B cell (primary cell): ENCODE measurements around the gene ENC1. TPM values are rescaled to one million over a fixed set of nuclear protein-coding genes. Genes with fewer than 3 reads are reported as not detected.
"Not testable (repeated sequence)": the region's sequence is repeated elsewhere in the genome, so short reads cannot be mapped to it uniquely, and the experiment has no call there.

Experiments used
- ATAC-seq: fragments of 200-7000 bp; cut with Tn5 transposase; one replicate; pipeline ENCODE4 v1.10.0; 2021; ENCODE audit warnings: low read depth, mild to moderate bottlenecking, moderate number of reproducible peaks, moderate library complexity
- CTCF ChIA-PET: fragments of 350-600 bp; sonication (Branson Sonifier 250); formaldehyde crosslinking; loops from one replicate; lab custom pipeline; 2021; ENCODE audit warnings: antibody characterized with exemption, inconsistent platforms; lab: Charles Lee
- POLR2A ChIA-PET: fragments of 350-600 bp; sonication (Branson Sonifier 250); formaldehyde crosslinking; loops from one replicate; lab custom pipeline; 2021; ENCODE audit warnings: antibody characterized with exemption; lab: Charles Lee
- DNase-seq: peaks from one replicate; pipeline ENCODE4 v3.0.0; 2013
- H2AFZ ChIP-seq: 2 replicates; pipeline ENCODE4 v1.6.1; 2012; ENCODE audit warnings: mild to moderate bottlenecking, low read depth, low read length; ENCODE audit not compliant: insufficient read depth, poor library complexity, severe bottlenecking
- H3K27ac ChIP-seq, 2 donors: 1 replicate in 1 of 2; 2 replicates in 1 of 2; pipeline ENCODE4 v1.5.1; 2012 to 2013; ENCODE audit warnings: low read length in 2 of 2, mild to moderate bottlenecking in 2 of 2, moderate library complexity in 1 of 2
- H3K27me3 ChIP-seq, 4 experiments: fragments of 200-600 bp in 1 of 4; sonication (generic) in 1 of 4; replicated peaks in 1 of 4; 1 replicate in 2 of 4; 2 replicates in 2 of 4; pipeline versions ENCODE4 v1.6.1 to v1.7.0; 2013 to 2016; ENCODE audit warnings: low read length in 3 of 4, mild to moderate bottlenecking in 2 of 4, mixed read lengths in 1 of 4, moderate library complexity in 1 of 4; ENCODE audit not compliant: insufficient read depth in 4 of 4, control insufficient read depth in 3 of 4; ENCODE audit errors: control extremely low read depth in 1 of 4
- H3K36me3 ChIP-seq, 2 experiments: replicated peaks in 1 of 2; 1 replicate in 1 of 2; 2 replicates in 1 of 2; pipeline versions ENCODE4 v1.6.1 to v1.7.1; 2013; ENCODE audit warnings: low read length in 1 of 2; ENCODE audit not compliant: insufficient read depth in 2 of 2, control insufficient read depth in 1 of 2; ENCODE audit errors: control extremely low read depth in 1 of 2, extremely low read depth in 1 of 2
- H3K4me1 ChIP-seq, 2 donors: fragments of 200-600 bp in 1 of 2; sonication (generic) in 1 of 2; 1 replicate in 1 of 2; 2 replicates in 1 of 2; pipeline versions ENCODE4 v1.5.1 to v1.6.1; 2013 to 2017; ENCODE audit warnings: low read length in 2 of 2; ENCODE audit not compliant: control insufficient read depth in 2 of 2, insufficient read depth in 2 of 2
- H3K4me2 ChIP-seq: replicated peaks from 2 replicates; pipeline ENCODE3; 2012; ENCODE audit warnings: mild to moderate bottlenecking, low read depth, low read length; ENCODE audit not compliant: poor library complexity, severe bottlenecking
- H3K4me3 ChIP-seq, 5 experiments: fragments of 200-600 bp in 1 of 5; sonication (generic) in 1 of 5; 1 replicate in 3 of 5; 2 replicates in 2 of 5; pipeline versions ENCODE4 v1.5.1 to v1.7.0; 2011 to 2016; ENCODE audit warnings: low read length in 4 of 5, mild to moderate bottlenecking in 4 of 5, low read depth in 2 of 5, control low read depth in 1 of 5, moderate library complexity in 1 of 5; ENCODE audit not compliant: insufficient read depth in 1 of 5; ENCODE audit errors: control extremely low read depth in 1 of 5, extremely low read depth in 1 of 5
- H3K79me2 ChIP-seq: fragments of 200-600 bp; sonication (generic); one replicate; pipeline ENCODE4 v1.6.0; 2016; ENCODE audit warnings: low read length; ENCODE audit not compliant: control insufficient read depth, insufficient read depth
- H3K9ac ChIP-seq: fragments of 200-600 bp; sonication (generic); 2 replicates; pipeline ENCODE4 v1.6.1; 2017; ENCODE audit warnings: mild to moderate bottlenecking, low read length, moderate library complexity
- H3K9me3 ChIP-seq, 3 donors: one replicate each; pipeline versions ENCODE4 v1.6.1 to v1.7.1; 2013; ENCODE audit warnings: low read length in 2 of 3; ENCODE audit not compliant: control insufficient read depth in 2 of 3, insufficient read depth in 1 of 3; ENCODE audit errors: control extremely low read depth in 1 of 3
- H4K20me1 ChIP-seq: 2 replicates; pipeline ENCODE4 v1.6.0; 2012; ENCODE audit warnings: mild to moderate bottlenecking, low read length; ENCODE audit not compliant: insufficient read depth, control insufficient read depth, poor library complexity, severe bottlenecking
- H3K27ac Mint-ChIP-seq: one replicate; pipeline ENCODE4 v1.8.0; 2021; ENCODE audit warnings: mixed read lengths
- H3K27me3 Mint-ChIP-seq: one replicate; pipeline ENCODE4 v1.8.0; 2021; ENCODE audit warnings: mixed read lengths
- H3K4me1 Mint-ChIP-seq: one replicate; pipeline ENCODE4 v1.8.0; 2021; ENCODE audit warnings: mixed read lengths
- H3K4me3 Mint-ChIP-seq: one replicate; pipeline ENCODE4 v1.8.0; 2021; ENCODE audit warnings: mixed read lengths
- H3K9me3 Mint-ChIP-seq: one replicate; pipeline ENCODE4 v1.8.0; 2022; ENCODE audit warnings: mixed read lengths; ENCODE audit not compliant: insufficient read depth
- CTCF ChIP-seq: fragments of 200-600 bp; IDR thresholded peaks from one replicate; pipeline ENCODE4 v1.8.0; 2022; ENCODE audit warnings: antibody characterized with exemption, mild to moderate bottlenecking
- EZH2 ChIP-seq: IDR thresholded peaks from 2 replicates; pipeline ENCODE4 v1.6.1; 2012; ENCODE audit warnings: borderline replicate concordance, low read depth, mild to moderate bottlenecking, moderate library complexity, low read length; ENCODE audit not compliant: insufficient read depth, poor library complexity, severe bottlenecking
- WGBS: methylation state at CpG from one replicate; pipeline ENCODE4 v1.1.5; 2013; ENCODE audit warnings: missing lambda C conversion rate; ENCODE audit not compliant: insufficient coverage; 5-methylcytosine and 5-hydroxymethylcytosine counted together
- intact Hi-C: fragments of 100-400 bp; cut with micrococcal nuclease; formaldehyde crosslinking; loops from one replicate; pipeline ENCODE4 v1.10.0; 2022
- polyA plus RNA-seq: library from polyadenylated mRNA; depleted of rRNA; stranded (reverse); fragments of >200 nt; gene quantifications from 2 replicates; pipeline ENCODE4 v1.2.3, GENCODE V29; 2012
- total RNA-seq, 2 donors: library from RNA; stranded (reverse); fragments of 120-200 nt in 1 of 2; gene quantifications; 1 replicate in 1 of 2; 2 replicates in 1 of 2; pipeline versions ENCODE4 v1.2.3 to v1.2.4, GENCODE V29; 2013 to 2022

Gene ENC1
- total and polyA plus RNA-seq, 2 donors (not counting 1 experiment from before 2014, with no cell fraction given), result 7.2 to 14.6 TPM

- no peak overlapping the region for H2AFZ ChIP-seq
- TF ChIP-seq CTCF, result no peak
- TF ChIP-seq EZH2, result no peak
- no peak overlapping the region for H3K4me3 ChIP-seq
- peaks cover 0 to 3% of the 10 kb centered on the region in 2 donors for H3K4me1 ChIP-seq
- no peaks in the 10 kb centered on the region for H3K36me3 ChIP-seq
- H3K79me2 ChIP-seq, result no peaks in the 10 kb centered on the region
- H3K4me2 ChIP-seq, result no peak overlapping the region
- no peak overlapping the region for H3K27ac Mint-ChIP-seq
- WGBS, result 88% methylated on average over 1 of the region's 4 CpGs
- H4K20me1 ChIP-seq, result no peaks in the 10 kb centered on the region
- no peak overlapping the region for H3K4me3 Mint-ChIP-seq
- ChIA-PET POLR2A (no interaction called here), CTCF (no interaction called here)
- intact Hi-C loops, result loop anchor here (10.0 kb wide), 1 partner anchor 1835 kb away; no protein-coding TSS in a partner anchor
- ATAC-seq, result no peak
- peaks cover 4% of the 10 kb centered on the region for H3K4me1 Mint-ChIP-seq
- no peak overlapping the region for H3K9ac ChIP-seq
- H3K27me3 Mint-ChIP-seq, result peaks cover 10% of the 10 kb centered on the region
- no peaks in the 10 kb centered on the region for H3K9me3 ChIP-seq
- no peaks in the 10 kb centered on the region for H3K27me3 ChIP-seq
- no peaks in the 10 kb centered on the region for H3K9me3 Mint-ChIP-seq
- no peak overlapping the region for H3K27ac ChIP-seq
- DNase-seq, result no peak
Observed at GRCh38 chr5:74679966-74680365, 39.4 kb upstream of the ENC1 start.

GRCh38 chr5:74679300-74679699 lies 38.8 kb upstream of the ENC1 start:
- H3K27ac Mint-ChIP-seq, CTCF ChIA-PET, H3K4me3 ChIP-seq, H3K27ac ChIP-seq, ATAC-seq, H3K9ac ChIP-seq, H2AFZ ChIP-seq, H3K27me3 ChIP-seq, H4K20me1 ChIP-seq, H3K36me3 ChIP-seq, intact Hi-C loops, H3K4me1 ChIP-seq, H3K9me3 ChIP-seq, POLR2A ChIA-PET, H3K4me3 Mint-ChIP-seq, H3K79me2 ChIP-seq, DNase-seq, H3K4me2 ChIP-seq, H3K4me1 Mint-ChIP-seq, H3K9me3 Mint-ChIP-seq, H3K27me3 Mint-ChIP-seq: not testable (repeated sequence)
- WGBS, result 84% methylated on average over 3 of the region's 3 CpGs

- H3K27me3 Mint-ChIP-seq, DNase-seq, H3K4me1 Mint-ChIP-seq, H3K9ac ChIP-seq, H3K27ac Mint-ChIP-seq, CTCF ChIA-PET, H3K4me3 ChIP-seq, H2AFZ ChIP-seq, H3K27me3 ChIP-seq, H4K20me1 ChIP-seq, intact Hi-C loops, H3K9me3 ChIP-seq, H3K27ac ChIP-seq, ATAC-seq, H3K4me3 Mint-ChIP-seq, H3K9me3 Mint-ChIP-seq, H3K79me2 ChIP-seq, H3K4me2 ChIP-seq, H3K36me3 ChIP-seq, H3K4me1 ChIP-seq, POLR2A ChIA-PET: not testable (repeated sequence)
- WGBS, result 43% methylated on average over 1 of the region's 3 CpGs
Observed at GRCh38 chr5:74678123-74678522, 37.6 kb upstream of the ENC1 start.
